DMS 273 (cell line): Measurements from ENCODE around the gene CLC.
"Not testable (repeated sequence)": the region's sequence is repeated elsewhere in the genome, so short reads cannot be mapped to it uniquely, and the experiment has no call there.

Experiments
- DNase-seq: peaks from one replicate; lab custom pipeline; 2025; ENCODE audit not compliant: unreplicated experiment; lab: John Stamatoyannopoulos, UW

The CLC gene

DNA sequence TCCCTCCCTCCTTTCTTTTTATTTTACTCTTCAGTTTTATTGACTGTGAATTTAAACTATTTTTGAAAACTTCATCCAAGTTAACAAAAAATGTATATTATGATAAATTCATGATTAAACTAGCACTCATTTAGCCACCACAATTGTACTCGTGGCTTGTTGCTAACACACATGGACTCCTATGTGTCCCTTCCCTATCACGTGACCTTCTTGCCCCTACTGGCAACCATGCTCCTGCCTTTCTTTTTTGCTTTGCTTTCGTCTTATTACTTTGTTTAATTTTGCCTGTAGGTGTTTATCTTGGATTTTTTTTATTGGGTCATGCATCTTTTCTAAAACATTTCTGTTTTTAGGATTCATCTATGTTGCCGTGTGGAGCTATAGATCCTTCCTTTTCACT lies 8.2 kb downstream of the CLC start:
- no peak for DNase-seq

- no peak for DNase-seq
These were observed 9.8 kb downstream of the CLC start for GRCh38 chr19:39728040-39728439.

DNA sequence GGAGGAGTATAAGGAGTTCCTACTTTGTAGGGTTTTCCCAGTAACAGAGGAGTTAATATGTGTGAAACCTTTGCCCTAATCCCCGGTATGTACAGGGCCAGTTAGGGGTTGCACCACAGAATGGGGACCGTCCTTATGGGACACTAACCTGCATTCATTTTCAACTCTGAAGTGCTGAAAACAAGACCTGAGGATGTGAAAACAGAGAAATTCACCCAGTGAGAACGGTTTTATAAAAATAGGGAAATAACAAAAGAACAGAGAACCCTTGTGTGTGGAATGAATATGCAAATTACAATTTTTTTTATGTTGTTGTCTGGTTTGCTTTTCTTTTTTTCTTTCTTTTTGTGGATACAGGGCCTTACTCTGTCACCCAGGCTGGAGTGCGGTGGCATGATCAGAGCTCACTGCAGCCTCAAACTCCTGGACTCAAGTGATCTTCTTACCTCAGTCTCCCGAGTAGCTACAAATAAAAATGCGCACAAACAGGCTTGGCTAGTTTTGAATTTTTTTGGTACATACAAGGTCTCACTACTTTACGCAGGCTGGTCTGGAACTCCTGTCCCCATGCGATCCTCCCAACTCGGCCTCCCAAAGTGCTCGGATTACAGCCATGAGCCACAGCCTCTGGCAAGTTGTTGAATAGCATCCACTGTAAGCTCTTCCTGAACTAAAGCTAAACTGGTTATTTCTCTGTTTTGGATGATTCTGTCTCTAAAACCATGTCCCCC lies 10.6 kb downstream of the CLC start:
- DNase-seq = no peak

DNA sequence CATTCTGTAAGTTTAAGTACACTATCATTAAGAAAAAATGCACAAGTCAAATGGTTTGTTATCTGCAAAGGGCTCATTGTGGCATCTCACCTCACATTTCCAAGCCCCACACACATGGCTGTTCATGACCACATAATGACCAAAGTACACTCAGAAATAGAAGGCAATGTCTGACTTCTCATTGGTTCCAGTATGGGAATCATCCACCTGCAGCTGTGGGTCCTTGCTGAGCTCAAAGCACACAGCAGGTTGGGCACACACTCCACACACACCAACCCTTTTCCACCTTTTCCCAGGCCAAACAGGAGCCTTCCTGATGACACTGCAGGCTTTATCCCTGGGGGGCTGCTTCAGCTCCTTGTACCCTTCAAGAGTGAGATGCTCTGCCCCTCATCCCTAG lies 11.8 kb downstream of the CLC start:
- DNase-seq = no peak

- DNase-seq = not testable (repeated sequence)
These were observed 17.7 kb downstream of the CLC start for GRCh38 chr19:39720144-39720543.

- DNase-seq = no peak
These were observed 27.4 kb downstream of the CLC start for GRCh38 chr19:39710333-39710890.

GRCh38 chr19:39709026-39709872 lies 28.6 kb downstream of the CLC start:
- no peak for DNase-seq

DNA sequence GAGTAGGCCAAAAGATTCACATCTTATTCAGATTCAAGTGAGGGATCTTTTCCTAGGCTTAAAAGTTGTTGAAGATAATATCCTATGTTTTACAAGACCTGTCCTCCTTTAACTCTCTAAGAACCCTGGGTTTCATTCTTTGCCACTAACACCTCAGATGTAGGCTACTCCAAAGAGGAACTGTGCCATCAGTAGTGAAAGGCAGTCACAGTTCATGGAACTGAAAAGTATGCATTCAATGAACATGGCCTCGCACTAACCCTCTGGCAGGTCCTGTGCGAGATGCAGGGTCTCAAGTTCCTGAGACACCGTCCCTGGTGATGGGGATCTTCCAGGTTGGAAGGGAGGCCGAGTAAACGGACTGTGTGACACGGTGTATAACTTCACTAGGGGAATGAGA lies 29.2 kb downstream of the CLC start:
- DNase-seq = no peak

DNA sequence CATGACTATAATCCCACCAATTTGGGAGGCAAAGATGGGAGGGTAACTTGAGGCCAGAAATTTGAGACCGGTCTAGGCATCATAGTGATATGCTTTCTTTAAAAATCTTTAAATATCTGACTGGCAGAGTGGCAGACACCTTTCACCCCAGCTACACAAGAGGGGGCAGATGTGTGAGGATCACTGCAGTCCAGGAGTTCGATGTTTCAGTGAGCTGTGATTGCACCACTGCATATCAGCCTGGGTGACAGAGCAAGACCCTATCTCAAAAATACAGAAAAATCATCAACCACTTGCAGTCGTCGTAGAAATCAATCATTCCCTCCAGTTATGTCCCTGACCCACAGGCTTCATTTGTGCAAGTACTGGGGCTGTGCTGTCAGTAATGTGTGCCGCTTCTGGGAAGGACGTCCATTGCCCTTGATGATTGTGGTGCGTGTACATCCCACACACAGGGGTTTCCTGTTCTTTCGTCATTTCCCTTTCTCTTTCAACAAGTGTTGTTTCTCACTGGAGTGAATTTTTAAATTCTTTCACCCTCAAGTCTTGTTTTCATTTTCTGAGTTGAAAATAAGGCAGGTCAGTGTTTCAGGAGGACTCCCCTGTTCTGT lies 32.1 kb downstream of the CLC start:
- DNase-seq = no peak

DNA sequence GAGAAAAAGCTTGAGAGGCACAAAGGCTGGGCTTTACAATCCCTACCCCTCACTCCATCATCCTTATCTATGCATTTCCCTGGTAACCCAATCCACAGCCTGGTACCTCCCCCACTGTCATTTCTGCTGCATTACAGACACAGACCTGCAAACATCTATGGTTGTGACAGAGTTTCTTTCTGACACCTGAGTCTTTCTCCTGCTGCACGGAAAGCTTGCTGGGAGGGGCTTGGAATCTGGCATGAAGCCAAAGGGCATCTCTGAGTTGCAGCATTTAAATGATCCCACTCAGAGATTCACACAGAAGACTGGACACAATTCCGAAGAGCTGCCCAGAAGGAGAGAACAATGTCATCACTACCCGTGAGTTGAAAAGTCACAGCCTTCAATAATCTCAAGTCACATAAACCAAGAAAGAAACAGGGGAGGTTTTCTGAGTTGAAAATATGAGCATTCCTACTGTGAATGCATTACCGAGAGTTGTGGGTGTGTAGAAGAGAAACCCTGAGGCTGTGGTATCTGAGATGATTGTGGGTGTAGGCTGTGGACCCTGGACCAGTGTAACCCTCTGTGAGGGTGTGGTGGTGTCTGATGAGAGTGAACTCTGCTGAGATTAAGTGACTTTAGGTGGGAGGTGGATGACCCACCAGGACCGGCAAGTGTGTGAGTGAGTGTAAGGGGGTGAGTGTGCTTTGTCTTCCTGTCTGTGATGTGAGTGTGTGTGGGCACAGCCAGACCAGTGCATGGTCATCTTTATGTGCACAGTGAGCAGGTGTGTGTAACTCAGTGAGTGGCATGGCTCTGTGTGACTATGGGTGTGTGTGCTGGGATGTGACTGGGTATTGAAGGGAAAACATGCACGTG lies 33.4 kb downstream of the CLC start, which contains the start of gene LGALS14:
Gene LGALS14 (plus strand): TSS at position 301 of the 864 bp plus-strand sequence. CDS start 48 bp downstream, at position 349.
- DNase-seq = no peak

GRCh38 chr19:39701291-39701690 lies 36.5 kb downstream of the CLC start:
- no peak for DNase-seq

DNA sequence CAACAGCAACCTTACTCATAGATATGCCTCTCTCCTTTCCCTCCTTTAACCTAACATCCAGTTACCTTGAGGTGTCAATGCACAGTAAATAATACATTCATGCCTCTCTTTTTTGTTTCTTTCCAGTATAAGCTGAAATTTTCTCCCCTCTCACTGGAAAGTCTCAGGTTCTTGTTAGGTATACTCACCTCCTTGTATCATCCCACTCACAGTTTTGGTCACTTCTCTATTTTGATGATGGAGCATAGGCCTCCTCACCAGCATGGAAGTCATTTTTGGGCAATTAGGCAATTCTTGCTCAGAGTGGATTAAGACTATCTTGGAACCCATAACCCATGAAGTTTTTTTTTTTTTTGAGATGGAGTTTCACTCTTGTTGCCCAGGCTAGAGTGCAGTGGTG lies 39.3 kb downstream of the CLC start:
- DNase-seq = no peak

DNA sequence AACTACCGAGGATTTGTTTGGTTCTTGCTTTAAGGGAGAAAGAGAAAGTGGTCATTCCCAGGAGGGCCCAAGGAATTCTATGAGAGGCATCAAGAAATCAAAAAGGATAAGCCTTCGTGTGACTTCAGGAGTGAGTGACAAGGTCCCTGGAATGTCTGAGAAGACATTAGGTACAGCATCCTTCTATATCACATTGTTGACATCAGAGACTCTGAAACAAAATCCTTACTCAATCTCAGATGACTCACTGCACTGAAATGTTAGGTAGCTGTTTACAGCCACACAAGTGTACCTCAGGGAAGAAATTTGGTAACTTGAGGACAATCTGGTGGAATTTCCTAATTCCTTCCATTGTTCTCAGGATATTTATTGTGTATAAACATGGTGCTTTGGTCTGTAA lies 41.4 kb downstream of the CLC start:
- no peak for DNase-seq

- DNase-seq = no peak
These were observed 42.1 kb downstream of the CLC start for GRCh38 chr19:39695759-39696158.

- no peak for DNase-seq
These were observed 45.0 kb downstream of the CLC start for GRCh38 chr19:39692822-39693221.

- DNase-seq = no peak
These were observed 45.7 kb downstream of the CLC start for GRCh38 chr19:39692166-39692565.

DNA sequence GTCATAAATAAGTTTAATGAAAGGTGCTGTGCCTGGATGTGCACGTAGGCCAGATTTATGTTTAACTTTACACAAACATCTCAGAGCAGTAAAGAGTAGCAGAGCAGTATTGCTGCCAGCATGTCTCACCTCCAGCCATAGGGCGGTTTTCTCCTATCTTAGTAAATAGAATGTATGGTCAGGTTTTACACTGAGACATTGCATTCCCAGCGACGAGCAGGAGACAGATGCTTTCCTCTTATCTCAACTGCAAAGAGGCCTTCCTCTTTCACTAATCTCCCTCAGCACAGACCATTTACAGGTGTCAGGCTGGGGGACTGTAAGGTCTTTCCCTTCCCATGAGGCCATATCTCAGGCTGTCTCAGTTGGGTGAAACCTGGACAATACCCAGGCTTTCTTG lies 49.2 kb downstream of the CLC start:
- not testable (repeated sequence) for DNase-seq

GRCh38 chr19:39686739-39687138 lies 51.1 kb downstream of the CLC start:
- DNase-seq = no peak

- DNase-seq = no peak
These were observed 53.6 kb downstream of the CLC start for GRCh38 chr19:39684267-39684666.

GRCh38 chr19:39681416-39681815 lies 56.4 kb downstream of the CLC start:
- DNase-seq = no peak
